Measurements from ENCODE around the gene CEP89.

The CEP89 gene

GRCh38 chr19:32863841-32864240, 107.9 kb downstream of the CEP89 start:
- H3K4me3 ChIP-seq (ENCODE audit: insufficient read depth, low read length, poor library complexity, severe bottlenecking) = no peak overlapping the region
- H3K9me2 ChIP-seq (replicated peaks; ENCODE audit: insufficient read depth, low read length) = no peaks in the 10 kb centered on the region
- no peaks in the 10 kb centered on the region for H3K36me3 ChIP-seq (ENCODE audit: low read length)
- no peak overlapping the region for H2AFZ ChIP-seq (ENCODE audit: low read depth, low read length, severe bottlenecking)
- no peak overlapping the region for H3K4me2 ChIP-seq (ENCODE audit: low read depth, low read length, poor library complexity, severe bottlenecking)
- H3K79me2 ChIP-seq (ENCODE audit: insufficient read depth, low read length) = no peaks in the 10 kb centered on the region
- no peaks in the 10 kb centered on the region for H3K27me3 ChIP-seq (ENCODE audit: low read length)
- TF ChIP-seq EZH2phosphoT487 (conservative IDR thresholded peaks at IDR 0.05; ENCODE audit: low read length) = no peak
- no peak for TF ChIP-seq CTCF (IDR thresholded peaks at IDR 0.05; ENCODE audit: insufficient read depth, low read length, poor library complexity, severe bottlenecking)
- H4K20me1 ChIP-seq (ENCODE audit: low read depth, low read length) = no peaks in the 10 kb centered on the region
- no peak overlapping the region for H3K9ac ChIP-seq (ENCODE audit: low read length)
- H3F3A ChIP-seq (ENCODE audit: insufficient read depth) = no peaks in the 10 kb centered on the region
- H3K27ac ChIP-seq (ENCODE audit: low read depth, low read length) = no peak overlapping the region
- no peaks in the 10 kb centered on the region for H3K9me3 ChIP-seq (ENCODE audit: insufficient read depth, low read length)

GRCh38 chr19:32863301-32863700, 108.5 kb downstream of the CEP89 start:
- H3K27me3 ChIP-seq (ENCODE audit: low read length) = no peaks in the 10 kb centered on the region
- no peak overlapping the region for H3K27ac ChIP-seq (ENCODE audit: low read depth, low read length)
- H4K20me1 ChIP-seq (ENCODE audit: low read depth, low read length) = no peaks in the 10 kb centered on the region
- H3K4me2 ChIP-seq (ENCODE audit: low read depth, low read length, poor library complexity, severe bottlenecking) = no peak overlapping the region
- H3K9ac ChIP-seq (ENCODE audit: low read length) = no peak overlapping the region
- H3K79me2 ChIP-seq (ENCODE audit: insufficient read depth, low read length) = no peaks in the 10 kb centered on the region
- TF ChIP-seq EZH2phosphoT487 (conservative IDR thresholded peaks at IDR 0.05; ENCODE audit: low read length) = no peak
- TF ChIP-seq CTCF (IDR thresholded peaks at IDR 0.05; ENCODE audit: insufficient read depth, low read length, poor library complexity, severe bottlenecking) = no peak
- H3K4me3 ChIP-seq (ENCODE audit: insufficient read depth, low read length, poor library complexity, severe bottlenecking) = no peak overlapping the region
- no peaks in the 10 kb centered on the region for H3F3A ChIP-seq (ENCODE audit: insufficient read depth)
- no peaks in the 10 kb centered on the region for H3K9me3 ChIP-seq (ENCODE audit: insufficient read depth, low read length)
- H3K36me3 ChIP-seq (ENCODE audit: low read length) = no peaks in the 10 kb centered on the region
- H3K9me2 ChIP-seq (replicated peaks; ENCODE audit: insufficient read depth, low read length) = no peaks in the 10 kb centered on the region
- H2AFZ ChIP-seq (ENCODE audit: low read depth, low read length, severe bottlenecking) = no peak overlapping the region

GRCh38 chr19:32862741-32863140, 109.0 kb downstream of the CEP89 start:
- Histone ChIP-seq H4K20me1 (ENCODE audit: low read depth, low read length) (no peaks in the 10 kb centered on the region), H2AFZ (ENCODE audit: low read depth, low read length, severe bottlenecking) (no peak overlapping the region), H3K27ac (ENCODE audit: low read depth, low read length) (no peak overlapping the region), H3K4me3 (ENCODE audit: insufficient read depth, low read length, poor library complexity, severe bottlenecking) (no peak overlapping the region), H3K9me2 (replicated peaks; ENCODE audit: insufficient read depth, low read length) (no peaks in the 10 kb centered on the region), H3K9me3 (ENCODE audit: insufficient read depth, low read length) (no peaks in the 10 kb centered on the region), H3K36me3 (ENCODE audit: low read length) (no peaks in the 10 kb centered on the region), H3K79me2 (ENCODE audit: insufficient read depth, low read length) (no peaks in the 10 kb centered on the region), H3K4me2 (ENCODE audit: low read depth, low read length, poor library complexity, severe bottlenecking) (no peak overlapping the region), H3K27me3 (ENCODE audit: low read length) (no peaks in the 10 kb centered on the region), H3K9ac (ENCODE audit: low read length) (no peak overlapping the region), H3F3A (ENCODE audit: insufficient read depth) (no peaks in the 10 kb centered on the region)
- TF ChIP-seq EZH2phosphoT487 (conservative IDR thresholded peaks at IDR 0.05; ENCODE audit: low read length) = no peak
- no peak for TF ChIP-seq CTCF (IDR thresholded peaks at IDR 0.05; ENCODE audit: insufficient read depth, low read length, poor library complexity, severe bottlenecking)
